ENCODE results near the gene FAF1.

Gene FAF1

DNA sequence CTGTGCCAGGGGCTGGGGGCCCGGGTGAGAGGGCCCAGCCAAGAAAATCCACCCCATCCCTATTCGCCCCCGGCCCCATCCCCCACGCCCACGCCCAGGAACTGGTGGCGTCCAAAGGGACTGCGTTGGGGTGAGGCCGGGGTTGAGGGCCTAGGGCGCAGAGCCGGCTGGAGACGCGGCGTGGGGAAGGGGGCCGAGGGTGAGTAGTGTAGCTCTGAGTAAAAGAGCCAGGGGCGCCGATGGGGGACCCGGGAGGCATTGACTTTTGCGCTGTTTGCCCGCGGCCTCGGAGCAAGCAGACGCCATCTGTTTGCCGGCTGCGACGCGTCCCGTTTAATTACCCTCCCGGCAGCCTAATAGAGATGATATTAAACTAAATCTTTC is 533.4 kb downstream of the FAF1 start:
- TF ChIP-seq, protein P1, sequence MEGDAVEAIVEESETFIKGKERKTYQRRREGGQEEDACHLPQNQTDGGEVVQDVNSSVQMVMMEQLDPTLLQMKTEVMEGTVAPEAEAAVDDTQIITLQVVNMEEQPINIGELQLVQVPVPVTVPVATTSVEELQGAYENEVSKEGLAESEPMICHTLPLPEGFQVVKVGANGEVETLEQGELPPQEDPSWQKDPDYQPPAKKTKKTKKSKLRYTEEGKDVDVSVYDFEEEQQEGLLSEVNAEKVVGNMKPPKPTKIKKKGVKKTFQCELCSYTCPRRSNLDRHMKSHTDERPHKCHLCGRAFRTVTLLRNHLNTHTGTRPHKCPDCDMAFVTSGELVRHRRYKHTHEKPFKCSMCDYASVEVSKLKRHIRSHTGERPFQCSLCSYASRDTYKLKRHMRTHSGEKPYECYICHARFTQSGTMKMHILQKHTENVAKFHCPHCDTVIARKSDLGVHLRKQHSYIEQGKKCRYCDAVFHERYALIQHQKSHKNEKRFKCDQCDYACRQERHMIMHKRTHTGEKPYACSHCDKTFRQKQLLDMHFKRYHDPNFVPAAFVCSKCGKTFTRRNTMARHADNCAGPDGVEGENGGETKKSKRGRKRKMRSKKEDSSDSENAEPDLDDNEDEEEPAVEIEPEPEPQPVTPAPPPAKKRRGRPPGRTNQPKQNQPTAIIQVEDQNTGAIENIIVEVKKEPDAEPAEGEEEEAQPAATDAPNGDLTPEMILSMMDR (conservative IDR thresholded peaks at IDR 0.05; ENCODE audit: low read depth, low read length), result no peak
- DNase-seq (ENCODE audit: low read depth), result no peak
- no peak overlapping the region for H3K4me3 ChIP-seq (ENCODE audit: low read depth, low read length)

DNA sequence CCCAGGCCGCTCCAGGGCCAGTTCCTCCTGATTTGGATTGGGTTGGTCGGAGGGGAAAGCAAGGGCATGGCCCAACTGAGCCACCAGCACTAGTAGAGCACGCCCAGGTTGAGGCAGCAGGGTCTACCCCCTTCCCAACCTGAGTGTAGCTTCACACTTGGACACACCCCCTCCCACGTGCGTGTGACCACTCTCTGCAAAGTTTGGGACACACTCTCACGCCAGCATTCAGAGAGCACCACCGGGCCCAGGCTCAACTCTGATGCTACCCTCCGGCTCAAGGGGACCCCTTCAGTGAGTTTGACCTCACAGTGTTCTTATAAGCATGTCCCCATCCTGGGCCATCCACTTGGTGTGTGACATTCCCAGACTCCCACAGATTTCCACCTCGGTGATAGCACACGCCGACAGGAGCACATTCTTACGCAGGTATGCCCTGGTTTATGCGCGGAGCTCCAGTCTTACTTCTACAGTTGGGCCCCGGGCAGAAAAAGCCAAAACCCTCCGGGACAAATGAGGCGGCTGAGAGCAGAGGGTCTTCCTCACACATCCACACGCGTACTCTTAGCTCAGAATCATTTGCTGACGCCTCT is 533.9 kb downstream of the FAF1 start:
- no peak overlapping the region for H3K4me3 ChIP-seq (ENCODE audit: low read depth, low read length)
- TF ChIP-seq, protein P1 (conservative IDR thresholded peaks at IDR 0.05; ENCODE audit: low read depth, low read length), result no peak
- DNase-seq (ENCODE audit: low read depth), result no peak

DNA sequence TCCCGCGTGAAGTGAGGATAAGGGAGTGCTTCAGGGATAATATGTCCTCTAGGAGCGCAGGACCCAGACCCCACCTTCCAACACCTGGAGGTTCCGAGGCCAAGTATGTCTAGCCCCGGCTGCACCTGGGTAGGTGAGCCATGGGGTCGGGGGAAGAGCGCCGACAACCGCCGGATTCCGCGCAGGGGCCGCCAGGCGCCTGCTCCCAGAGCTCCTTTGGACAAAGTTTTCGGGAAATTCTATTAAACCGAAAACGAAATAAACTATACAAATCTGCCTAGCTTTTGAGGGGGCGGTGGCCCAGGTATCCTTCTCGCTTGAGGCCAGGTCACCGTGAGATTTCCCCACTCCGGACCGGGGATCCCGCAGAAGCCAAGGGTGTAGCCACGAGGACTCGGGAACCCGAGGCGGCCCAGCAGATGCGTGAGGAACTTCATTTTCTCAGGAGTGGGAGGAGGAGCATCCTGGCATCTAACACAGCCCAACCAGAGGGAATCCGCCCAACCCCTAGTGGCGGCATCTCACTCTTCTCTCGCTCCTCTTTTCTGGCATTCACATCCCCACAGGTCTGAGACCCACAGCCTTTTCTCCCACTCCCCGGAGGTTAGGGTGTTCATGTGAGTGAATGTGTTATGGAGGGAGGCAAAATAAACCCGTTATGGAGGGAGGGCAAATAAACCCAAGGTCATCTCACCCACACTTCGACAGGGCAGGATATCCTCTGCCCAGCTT is 534.5 kb downstream of the FAF1 start:
- H3K4me3 ChIP-seq (ENCODE audit: low read depth, low read length), result no peak overlapping the region
- TF ChIP-seq, protein P1 (conservative IDR thresholded peaks at IDR 0.05; ENCODE audit: low read depth, low read length), result no peak
- DNase-seq (ENCODE audit: low read depth), result no peak

DNA sequence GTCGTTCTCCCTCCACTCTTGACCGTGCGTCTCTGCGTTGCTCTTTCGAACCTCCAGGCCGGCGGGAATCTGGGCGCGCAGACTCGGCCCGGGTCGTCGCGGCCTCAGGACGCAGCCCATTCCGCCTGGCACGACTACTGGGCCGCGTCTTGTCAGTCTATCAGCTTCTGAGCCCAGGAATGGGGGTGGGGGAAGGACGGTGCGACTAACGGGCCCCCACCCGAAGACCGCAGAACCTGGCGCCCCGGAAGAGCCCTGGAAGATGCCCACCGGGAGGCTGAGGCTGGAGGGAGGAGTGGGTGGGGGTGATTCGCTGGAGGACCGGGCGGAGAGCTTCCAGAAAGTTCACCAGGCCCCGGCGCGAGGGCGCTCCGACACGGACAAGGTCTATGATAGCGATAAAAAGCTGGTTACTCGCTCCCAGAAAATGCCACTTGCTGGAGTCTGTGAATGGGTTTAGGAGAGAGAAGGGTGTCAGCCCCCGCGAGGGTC is 535.1 kb downstream of the FAF1 start:
- DNase-seq (ENCODE audit: low read depth), result no peak
- no peak overlapping the region for H3K4me3 ChIP-seq (ENCODE audit: low read depth, low read length)
- TF ChIP-seq, protein P1 (conservative IDR thresholded peaks at IDR 0.05; ENCODE audit: low read depth, low read length), result no peak

DNA sequence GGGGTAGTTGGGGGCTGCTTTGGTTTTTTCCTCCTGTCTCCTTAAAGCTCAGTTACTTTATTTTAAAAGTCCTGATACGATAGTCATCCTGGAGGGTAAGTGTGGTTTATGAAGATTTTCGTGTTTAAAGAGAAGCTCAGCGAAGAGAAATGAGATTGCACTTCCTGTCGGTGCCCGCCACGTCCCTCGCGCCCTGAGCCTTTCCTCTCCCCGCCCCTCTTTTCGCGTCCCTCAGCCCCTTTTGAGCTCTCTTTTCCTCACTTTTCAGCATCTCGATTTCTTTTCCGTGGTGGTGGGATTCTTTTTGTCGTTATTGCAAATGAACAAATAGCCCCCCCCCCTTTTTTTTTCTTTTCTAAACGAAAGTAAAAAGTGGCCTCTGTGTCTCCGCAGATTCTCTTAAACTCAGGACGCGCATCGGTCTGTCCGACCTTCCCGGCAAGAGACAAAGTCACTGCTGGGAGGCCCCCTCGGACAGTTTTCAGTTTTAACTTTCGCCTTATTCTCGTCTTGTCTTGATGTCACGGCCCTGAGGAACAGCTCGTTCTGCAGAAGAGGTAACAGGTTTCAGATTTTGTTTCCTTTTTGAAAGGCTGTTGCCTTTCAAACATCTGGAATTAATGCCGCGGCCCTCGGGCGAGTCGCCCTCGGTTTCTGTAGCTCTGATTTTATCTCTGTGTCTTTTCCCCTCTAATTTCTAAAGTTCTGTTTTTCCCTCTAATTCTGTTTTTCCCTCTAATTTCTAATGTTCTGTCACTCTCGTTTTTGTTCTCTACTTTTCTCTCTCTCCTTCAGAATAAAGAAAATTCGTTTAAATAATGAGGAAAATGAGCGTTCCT is 535.8 kb downstream of the FAF1 start:
- DNase-seq (ENCODE audit: low read depth), result no peak
- H3K4me3 ChIP-seq (ENCODE audit: low read depth, low read length), result no peak overlapping the region
- TF ChIP-seq, protein P1 (conservative IDR thresholded peaks at IDR 0.05; ENCODE audit: low read depth, low read length), result no peak

DNA sequence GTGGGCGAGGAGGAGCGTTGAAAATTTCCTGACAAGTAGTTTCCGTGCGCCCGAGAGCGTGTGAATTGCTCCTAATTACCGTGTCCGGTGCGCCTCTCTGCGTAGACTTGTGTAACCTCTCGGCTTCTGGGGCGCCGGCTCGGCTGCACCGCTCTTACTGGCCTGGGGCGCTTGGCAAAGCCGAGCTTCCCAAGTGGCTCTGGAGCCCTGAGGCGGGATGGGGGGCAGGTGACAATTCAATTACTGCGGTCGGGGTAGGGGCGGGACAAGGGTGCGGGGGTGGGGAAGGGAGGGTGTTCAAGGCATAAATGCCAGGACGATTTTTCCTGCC is 536.4 kb downstream of the FAF1 start:
- TF ChIP-seq, protein P1 (conservative IDR thresholded peaks at IDR 0.05; ENCODE audit: low read depth, low read length), result no peak
- DNase-seq (ENCODE audit: low read depth), result no peak
- H3K4me3 ChIP-seq (ENCODE audit: low read depth, low read length), result no peak overlapping the region
